MCF 10A (cell line): ENCODE data around the gene AIG1. TPM values are rescaled to one million over a fixed set of nuclear protein-coding genes. Genes with fewer than 3 reads are reported as not detected.
A peak's percentile ranks its signal among the peaks of the same experiment; 100 is the strongest.

Source experiments
- BruUV-seq: library from RNA; stranded (reverse); fragments of 400-500 nt; replicated peaks from 2 replicates; lab custom pipeline; 2021; lab: Mats Ljungman, UMichigan
- CTCF ChIA-PET: fragments of 300-600 bp; sonication (Branson Sonifier 250); formaldehyde crosslinking; extraction: SDS; loops from one replicate; lab custom pipeline; 2021; ENCODE audit warnings: antibody characterized with exemption, inconsistent platforms; lab: Yijun Ruan, JAX
- POLR2A ChIA-PET: fragments of 300-600, 350-650 bp; sonication (Branson Sonifier 250); formaldehyde crosslinking; extraction: SDS; loops from one replicate; lab custom pipeline; 2020; ENCODE audit warnings: antibody characterized with exemption, inconsistent platforms; lab: Yijun Ruan, JAX
- DNase-seq: peaks from one replicate; pipeline ENCODE4 v3.0.0-alpha.2; 2018; ENCODE audit not compliant: unreplicated experiment
- H3K27ac Mint-ChIP-seq: one replicate; pipeline ENCODE4 v1.8.0; 2022; ENCODE audit warnings: mild to moderate bottlenecking, low read depth, mixed read lengths; ENCODE audit not compliant: unreplicated experiment
- H3K27me3 Mint-ChIP-seq: one replicate; pipeline ENCODE4 v1.8.0; 2022; ENCODE audit warnings: mixed read lengths; ENCODE audit not compliant: insufficient read depth, unreplicated experiment
- H3K36me3 Mint-ChIP-seq: one replicate; pipeline ENCODE4 v1.8.0; 2022; ENCODE audit warnings: mild to moderate bottlenecking, moderate library complexity, mixed read lengths; ENCODE audit not compliant: insufficient read depth, unreplicated experiment
- H3K4me1 Mint-ChIP-seq: one replicate; pipeline ENCODE4 v1.8.0; 2022; ENCODE audit warnings: mixed read lengths; ENCODE audit not compliant: insufficient read depth, unreplicated experiment
- H3K4me3 Mint-ChIP-seq: one replicate; pipeline ENCODE4 v1.8.0; 2022; ENCODE audit warnings: mild to moderate bottlenecking, moderate library complexity, mixed read lengths; ENCODE audit not compliant: unreplicated experiment
- H3K9me3 Mint-ChIP-seq: one replicate; pipeline ENCODE4 v1.8.0; 2022; ENCODE audit warnings: mixed read lengths; ENCODE audit not compliant: unreplicated experiment
- intact Hi-C: fragments of 100-400 bp; cut with micrococcal nuclease; formaldehyde crosslinking; loops from 2 replicates; pipeline ENCODE4 v1.14.1; 2022
- total RNA-seq: library from RNA; stranded (reverse); gene quantifications from 2 replicates; pipeline ENCODE4 v1.2.3, GENCODE V29; 2022
- TF ChIP-seq, protein P1 (sequence below): fragments of 200-600 bp; IDR thresholded peaks from one replicate; pipeline ENCODE4 v1.8.0; 2022; ENCODE audit warnings: antibody characterized with exemption, mild to moderate bottlenecking; ENCODE audit not compliant: unreplicated experiment

Gene AIG1
- total RNA-seq, 1 experiment from 2014 or later: 106 TPM

DNA sequence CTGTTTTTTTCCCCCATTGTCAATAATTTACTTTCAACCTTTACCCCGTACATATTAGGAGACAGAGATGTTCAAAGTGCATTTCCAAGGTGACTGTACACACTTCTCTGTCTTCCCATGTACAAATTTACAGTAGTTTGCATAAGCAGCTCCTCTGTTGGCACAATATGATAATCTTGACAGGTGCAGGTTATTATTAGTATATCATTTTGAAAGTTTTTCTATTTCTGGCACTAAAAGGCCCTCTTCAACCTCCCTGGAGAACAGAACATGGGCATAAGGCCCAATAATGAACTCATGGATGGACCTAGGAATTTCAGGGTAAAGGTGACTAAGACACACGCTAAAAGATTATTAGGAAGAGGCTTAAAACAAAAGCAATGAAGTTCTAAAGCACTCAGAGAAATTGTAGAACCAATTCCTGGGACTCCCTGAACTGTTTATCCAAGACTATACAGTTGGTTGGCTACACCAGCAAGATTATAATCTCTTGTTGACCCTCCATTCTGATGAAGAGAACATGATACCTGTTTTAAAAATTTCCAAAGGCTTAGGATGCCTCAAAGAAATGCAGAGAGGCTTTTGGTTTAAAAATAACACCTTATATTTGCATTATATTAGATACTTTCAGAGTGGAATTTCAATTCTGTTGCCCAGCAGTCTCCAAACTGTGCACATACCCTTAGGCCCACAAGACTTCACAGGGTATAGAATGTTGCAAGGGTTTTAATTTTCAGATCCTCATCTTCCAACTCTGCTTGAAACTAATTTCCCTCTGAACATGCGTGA, 1.1 kb downstream of the AIG1 start:
- peaks cover 37% of the 10 kb centered on the region for H3K4me1 Mint-ChIP-seq
- peak overlapping the region; percentile 94 for H3K4me3 Mint-ChIP-seq
- TF ChIP-seq, protein P1, sequence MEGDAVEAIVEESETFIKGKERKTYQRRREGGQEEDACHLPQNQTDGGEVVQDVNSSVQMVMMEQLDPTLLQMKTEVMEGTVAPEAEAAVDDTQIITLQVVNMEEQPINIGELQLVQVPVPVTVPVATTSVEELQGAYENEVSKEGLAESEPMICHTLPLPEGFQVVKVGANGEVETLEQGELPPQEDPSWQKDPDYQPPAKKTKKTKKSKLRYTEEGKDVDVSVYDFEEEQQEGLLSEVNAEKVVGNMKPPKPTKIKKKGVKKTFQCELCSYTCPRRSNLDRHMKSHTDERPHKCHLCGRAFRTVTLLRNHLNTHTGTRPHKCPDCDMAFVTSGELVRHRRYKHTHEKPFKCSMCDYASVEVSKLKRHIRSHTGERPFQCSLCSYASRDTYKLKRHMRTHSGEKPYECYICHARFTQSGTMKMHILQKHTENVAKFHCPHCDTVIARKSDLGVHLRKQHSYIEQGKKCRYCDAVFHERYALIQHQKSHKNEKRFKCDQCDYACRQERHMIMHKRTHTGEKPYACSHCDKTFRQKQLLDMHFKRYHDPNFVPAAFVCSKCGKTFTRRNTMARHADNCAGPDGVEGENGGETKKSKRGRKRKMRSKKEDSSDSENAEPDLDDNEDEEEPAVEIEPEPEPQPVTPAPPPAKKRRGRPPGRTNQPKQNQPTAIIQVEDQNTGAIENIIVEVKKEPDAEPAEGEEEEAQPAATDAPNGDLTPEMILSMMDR: no peak
- CTCF ChIA-PET: interaction anchor here (0.7 kb wide), 1 partner anchor 232 kb away, joined by 4 read pairs; no protein-coding TSS in a partner anchor
- POLR2A ChIA-PET: interaction anchor here (0.6 to 9.2 kb wide), 13 partner anchors 14 to 1085 kb away, joined by 3 to 132 read pairs (median 9); partner anchors contain the start of genes ADAT2, HIVEP2 and PEX3
- BruUV-seq: TSS peak; percentile 32
- DNase-seq: peak; percentile 30
- no peaks in the 10 kb centered on the region for H3K36me3 Mint-ChIP-seq
- H3K27me3 Mint-ChIP-seq: no peaks in the 10 kb centered on the region
- peaks cover 8% of the 10 kb centered on the region for H3K9me3 Mint-ChIP-seq
- intact Hi-C loops: loop anchor here (2.0 to 10.0 kb wide), 3 partner anchors 174 to 363 kb away; no protein-coding TSS in a partner anchor
- peak overlapping the region; percentile 97 for H3K27ac Mint-ChIP-seq

DNA sequence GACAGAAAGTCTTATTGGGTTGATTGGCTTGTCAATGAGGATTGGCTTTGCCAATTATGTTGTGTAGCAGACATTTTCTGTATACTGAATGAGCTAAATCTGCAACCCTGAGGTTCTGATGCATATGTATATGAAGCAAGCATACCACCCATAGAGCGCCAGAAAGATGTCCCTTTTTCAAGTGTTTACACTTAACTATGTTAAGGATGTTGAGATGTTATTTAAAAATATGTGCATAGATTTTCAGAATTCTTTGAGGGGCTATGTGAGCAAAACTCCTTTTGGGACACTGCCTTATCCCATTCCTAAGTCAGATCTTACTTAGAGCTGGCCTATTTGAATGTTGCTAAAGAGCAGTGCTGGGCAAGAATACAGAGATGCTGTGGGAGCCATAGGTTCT, 1.9 kb downstream of the AIG1 start:
- BruUV-seq: no TSS peak
- DNase-seq: no peak
- no peaks in the 10 kb centered on the region for H3K36me3 Mint-ChIP-seq
- TF ChIP-seq, protein P1: no peak
- ChIA-PET CTCF (no interaction called here), POLR2A (interaction anchor here (0.6 to 9.2 kb wide), 6 partner anchors 10 to 273 kb away, joined by 3 to 132 read pairs (median 20); partner anchors contain the start of gene HIVEP2)
- peaks cover 8% of the 10 kb centered on the region for H3K9me3 Mint-ChIP-seq
- H3K4me1 Mint-ChIP-seq: peaks cover 37% of the 10 kb centered on the region
- H3K27me3 Mint-ChIP-seq: no peaks in the 10 kb centered on the region
- H3K27ac Mint-ChIP-seq: no peak overlapping the region
- intact Hi-C loops: loop anchor here (5.0 to 10.0 kb wide), 2 partner anchors 175 to 362 kb away; no protein-coding TSS in a partner anchor
- H3K4me3 Mint-ChIP-seq: peak overlapping the region; percentile 94

DNA sequence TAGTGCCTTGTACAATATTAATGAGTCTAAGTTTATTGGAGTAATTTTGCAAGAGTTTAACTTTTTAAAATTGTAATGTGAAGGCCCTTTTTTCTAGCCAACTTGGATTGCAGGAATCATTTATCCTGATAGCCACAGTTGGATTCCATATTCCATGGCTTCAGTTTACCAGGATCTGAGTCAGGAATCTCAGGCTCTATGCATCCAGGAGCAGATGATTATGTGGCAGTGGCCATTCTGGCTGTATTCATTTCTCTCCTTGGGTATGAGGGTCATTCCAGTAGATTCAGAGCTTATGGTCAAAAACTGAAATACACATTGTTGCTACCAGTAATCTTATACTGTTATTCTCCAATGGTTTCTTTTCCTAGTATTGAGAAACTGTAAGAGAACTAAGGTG, 2.9 kb downstream of the AIG1 start:
- ChIA-PET CTCF (interaction anchor here (0.6 kb wide), 1 partner anchor 103 kb away, joined by 4 read pairs; no protein-coding TSS in a partner anchor), POLR2A (interaction anchor here (0.6 to 9.2 kb wide), 8 partner anchors 10 to 732 kb away, joined by 3 to 132 read pairs (median 4); partner anchors contain the start of genes ADAT2, HIVEP2 and PEX3)
- TF ChIP-seq, protein P1: no peak
- no TSS peak for BruUV-seq
- Mint-ChIP-seq H3K9me3 (peaks cover 8% of the 10 kb centered on the region), H3K4me3 (no peak overlapping the region), H3K36me3 (no peaks in the 10 kb centered on the region), H3K27ac (no peak overlapping the region), H3K27me3 (no peaks in the 10 kb centered on the region), H3K4me1 (peaks cover 37% of the 10 kb centered on the region)
- DNase-seq: no peak
- intact Hi-C loops: loop anchor here (5.0 to 10.0 kb wide), 2 partner anchors 176 to 361 kb away; no protein-coding TSS in a partner anchor

DNA sequence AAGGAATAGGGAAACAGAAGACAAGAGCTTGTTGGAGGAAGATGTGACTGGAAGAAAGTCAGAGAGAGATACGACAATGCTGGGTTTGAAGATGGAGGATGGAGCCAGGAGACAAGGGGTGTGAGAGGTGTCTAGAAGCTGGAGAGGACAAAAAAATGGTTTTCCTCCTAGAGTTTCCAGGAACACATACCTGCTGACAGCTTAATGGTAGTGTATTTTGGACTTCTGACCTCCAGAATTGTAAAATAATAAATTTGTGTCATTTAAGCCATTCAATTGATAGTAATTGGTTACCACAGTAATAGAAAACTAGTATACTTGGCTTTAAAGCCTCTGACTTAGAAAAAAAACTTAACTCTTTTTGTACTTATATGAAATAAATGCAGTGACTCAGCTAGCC, 3.6 kb downstream of the AIG1 start:
- peaks cover 8% of the 10 kb centered on the region for H3K9me3 Mint-ChIP-seq
- H3K4me3 Mint-ChIP-seq: no peak overlapping the region
- intact Hi-C loops: loop anchor here (5.0 to 10.0 kb wide), 2 partner anchors 177 to 361 kb away; no protein-coding TSS in a partner anchor
- no TSS peak for BruUV-seq
- ChIA-PET CTCF (interaction anchor here (0.5 to 0.7 kb wide), 2 partner anchors 77 to 268 kb away, joined by 4 to 6 read pairs; no protein-coding TSS in a partner anchor), POLR2A (interaction anchor here (0.5 to 9.2 kb wide), 8 partner anchors 9 to 333 kb away, joined by 3 to 132 read pairs (median 4); no protein-coding TSS in a partner anchor)
- no peak for DNase-seq
- H3K36me3 Mint-ChIP-seq: no peaks in the 10 kb centered on the region
- H3K27me3 Mint-ChIP-seq: no peaks in the 10 kb centered on the region
- TF ChIP-seq, protein P1: no peak
- peaks cover 37% of the 10 kb centered on the region for H3K4me1 Mint-ChIP-seq
- H3K27ac Mint-ChIP-seq: peak overlapping the region; percentile 87
